ENCODE results near the gene ANKZF1.
A peak's percentile ranks its signal among the peaks of the same experiment; 100 is the strongest.

Gene ANKZF1

DNA sequence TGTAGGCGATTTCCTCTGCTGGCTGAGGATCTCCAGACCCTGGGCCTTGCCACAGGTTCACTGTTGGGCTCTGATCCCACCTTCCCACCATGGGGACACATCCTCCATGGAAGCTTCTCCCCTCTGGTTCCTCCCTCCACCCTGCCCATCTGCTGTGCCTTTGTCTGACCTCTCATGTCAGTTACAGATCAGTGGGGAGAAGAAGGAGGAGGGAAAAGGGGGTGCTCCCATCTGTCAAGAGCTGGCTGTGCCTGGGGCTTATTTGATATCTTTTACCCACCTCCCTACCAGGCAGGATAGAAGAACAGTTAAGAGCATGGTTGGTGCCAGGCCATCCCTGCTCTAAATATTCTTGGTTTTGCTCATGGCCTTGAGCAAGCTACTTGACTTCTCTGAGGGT, 37.3 kb downstream of the ANKZF1 start:
- H3K4me1 Mint-ChIP-seq (ENCODE audit: low read depth in 2 of 2): no peaks in the 10 kb centered on the region
- no peaks in the 10 kb centered on the region for H3K9me3 Mint-ChIP-seq
- no peak overlapping the region for H3K4me3 Mint-ChIP-seq
- ATAC-seq (replicated peaks) (no peak), DNase-seq (no peak)
- no peak overlapping the region for H3K27ac Mint-ChIP-seq
- H3K36me3 Mint-ChIP-seq (ENCODE audit: insufficient read depth): no peaks in the 10 kb centered on the region
- peaks cover 0 to 3% of the 10 kb centered on the region in 2 donors for H3K27me3 Mint-ChIP-seq

DNA sequence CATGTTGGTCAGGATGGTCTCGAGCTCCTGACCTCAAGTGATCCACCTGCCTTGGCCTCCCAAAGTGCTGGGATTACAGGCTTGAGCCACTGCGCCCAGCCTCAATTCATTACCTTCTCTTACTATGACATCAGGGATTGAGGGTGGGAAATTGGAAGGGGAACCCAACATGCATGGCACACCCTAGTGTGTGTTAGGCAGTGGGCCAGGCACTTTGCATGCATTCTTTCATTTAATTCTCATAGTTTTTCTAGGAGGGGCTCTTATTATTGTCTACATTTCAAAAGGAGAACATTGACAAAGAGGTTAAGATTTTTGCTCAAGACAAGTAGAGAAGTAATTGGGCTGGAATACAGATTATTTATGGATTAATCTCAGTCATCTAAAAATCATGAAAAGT, 38.7 kb downstream of the ANKZF1 start:
- H3K27ac Mint-ChIP-seq: no peak overlapping the region
- no peaks in the 10 kb centered on the region for H3K9me3 Mint-ChIP-seq
- H3K27me3 Mint-ChIP-seq: no peaks in the 10 kb centered on the region
- H3K4me1 Mint-ChIP-seq (ENCODE audit: low read depth in 2 of 2): no peaks in the 10 kb centered on the region
- H3K36me3 Mint-ChIP-seq (ENCODE audit: insufficient read depth): no peaks in the 10 kb centered on the region
- H3K4me3 Mint-ChIP-seq: no peak overlapping the region
- DNase-seq: no peak
- no peak for ATAC-seq (replicated peaks)

DNA sequence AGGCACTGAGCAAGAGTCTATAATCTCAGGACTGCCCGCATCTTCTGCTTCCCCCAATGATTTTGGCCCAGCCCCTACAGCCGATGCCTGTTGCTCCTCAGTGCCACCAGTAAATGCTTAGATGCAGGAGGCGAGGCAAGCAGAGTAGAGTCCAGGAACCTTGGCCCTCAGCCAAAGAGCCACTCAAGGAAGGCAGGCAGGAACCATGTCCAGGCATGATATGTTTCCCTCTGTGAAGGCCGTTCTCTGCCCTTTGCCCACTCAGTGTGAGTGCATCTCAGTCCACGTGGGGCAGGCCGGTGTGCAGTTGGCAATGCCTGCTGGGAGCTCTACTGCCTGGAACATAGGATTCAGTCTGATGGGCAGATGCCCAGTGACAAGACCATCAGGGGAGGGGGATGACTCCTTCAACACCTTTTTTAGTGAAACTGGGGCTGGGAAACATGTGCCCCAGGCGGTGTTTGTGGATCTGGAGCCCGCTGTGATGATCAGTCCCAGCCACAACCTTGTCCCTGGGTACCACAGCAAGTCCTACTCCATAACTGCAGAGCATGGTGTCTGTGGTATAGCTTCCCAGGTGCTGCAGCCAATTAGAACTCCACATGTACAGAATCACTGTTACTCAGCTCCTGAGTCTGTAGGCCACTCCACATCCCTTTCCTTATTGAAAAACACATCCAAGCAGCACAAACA, 39.9 kb downstream of the ANKZF1 start:
- Mint-ChIP-seq H3K27me3 (no peaks in the 10 kb centered on the region), H3K36me3 (ENCODE audit: insufficient read depth) (no peaks in the 10 kb centered on the region), H3K4me1 (ENCODE audit: low read depth in 2 of 2) (no peaks in the 10 kb centered on the region), H3K4me3 (no peak overlapping the region), H3K9me3 (no peaks in the 10 kb centered on the region), H3K27ac (peak overlapping the region in 1 of 2 donors; percentile 38)
- ATAC-seq (replicated peaks): no peak
- no peak for DNase-seq

DNA sequence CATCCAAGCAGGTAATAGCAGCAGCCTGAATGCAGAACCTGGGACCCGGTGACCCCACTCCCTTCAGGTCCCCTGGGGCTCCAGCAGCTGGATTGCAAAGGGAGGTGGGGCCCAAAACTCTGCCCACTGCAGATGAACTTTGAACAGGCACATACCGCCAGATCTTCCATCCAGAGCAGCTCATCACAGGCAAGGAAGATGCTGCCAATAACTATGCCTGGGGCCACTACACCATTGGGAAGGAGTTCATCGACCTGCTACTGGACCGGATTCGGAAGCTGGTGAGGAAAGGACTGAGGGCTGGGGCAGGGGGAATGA, 40.4 kb downstream of the ANKZF1 start:
- ATAC-seq (replicated peaks) (no peak), DNase-seq (no peak)
- H3K4me1 Mint-ChIP-seq (ENCODE audit: low read depth in 2 of 2): no peaks in the 10 kb centered on the region
- no peaks in the 10 kb centered on the region for H3K9me3 Mint-ChIP-seq
- no peaks in the 10 kb centered on the region for H3K36me3 Mint-ChIP-seq (ENCODE audit: insufficient read depth)
- no peak overlapping the region for H3K4me3 Mint-ChIP-seq
- no peaks in the 10 kb centered on the region for H3K27me3 Mint-ChIP-seq
- H3K27ac Mint-ChIP-seq: peak overlapping the region in 1 of 2 donors; percentile 38

DNA sequence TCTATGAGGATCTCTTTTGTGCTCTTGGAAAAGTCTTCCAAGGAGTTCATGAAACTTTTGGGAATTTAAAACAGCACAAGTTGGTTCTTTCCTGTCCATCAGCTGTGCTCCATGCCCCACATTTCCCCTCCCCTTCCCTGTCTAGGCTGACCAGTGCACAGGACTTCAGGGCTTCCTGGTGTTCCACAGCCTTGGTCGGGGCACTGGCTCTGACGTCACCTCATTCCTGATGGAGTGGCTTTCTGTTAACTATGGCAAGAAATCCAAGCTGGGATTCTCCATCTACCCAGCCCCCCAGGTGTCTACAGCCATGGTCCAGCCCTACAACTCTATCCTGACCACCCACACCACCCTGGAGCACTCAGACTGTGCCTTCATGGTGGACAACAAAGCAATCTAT, 41.4 kb downstream of the ANKZF1 start:
- ATAC-seq (replicated peaks): no peak
- no peak for DNase-seq
- no peaks in the 10 kb centered on the region for H3K4me1 Mint-ChIP-seq (ENCODE audit: low read depth in 2 of 2)
- H3K27ac Mint-ChIP-seq: no peak overlapping the region
- H3K27me3 Mint-ChIP-seq: no peaks in the 10 kb centered on the region
- no peaks in the 10 kb centered on the region for H3K36me3 Mint-ChIP-seq (ENCODE audit: insufficient read depth)
- H3K9me3 Mint-ChIP-seq: no peaks in the 10 kb centered on the region
- no peak overlapping the region for H3K4me3 Mint-ChIP-seq

DNA sequence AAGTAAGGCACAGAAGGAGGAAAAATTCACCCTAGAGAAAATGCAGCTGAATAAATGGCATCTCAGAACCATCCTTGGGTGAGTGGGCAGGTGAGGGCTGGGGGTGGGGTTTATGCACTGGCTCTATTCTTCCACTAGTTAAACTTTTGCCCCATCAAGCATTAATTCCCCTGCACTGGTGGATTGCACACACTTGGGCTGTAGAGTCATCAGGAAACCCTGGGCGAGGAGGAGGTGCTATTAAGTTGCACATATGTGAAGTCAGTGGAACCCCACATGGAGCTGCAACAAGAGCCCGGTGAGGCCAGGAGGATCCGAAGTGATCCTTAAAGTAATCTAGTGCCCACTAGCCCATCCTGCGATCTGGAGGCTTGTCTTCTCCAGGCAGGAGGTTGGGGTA, 42.8 kb downstream of the ANKZF1 start:
- Mint-ChIP-seq H3K27ac (no peak overlapping the region), H3K27me3 (no peaks in the 10 kb centered on the region), H3K9me3 (no peaks in the 10 kb centered on the region)

DNA sequence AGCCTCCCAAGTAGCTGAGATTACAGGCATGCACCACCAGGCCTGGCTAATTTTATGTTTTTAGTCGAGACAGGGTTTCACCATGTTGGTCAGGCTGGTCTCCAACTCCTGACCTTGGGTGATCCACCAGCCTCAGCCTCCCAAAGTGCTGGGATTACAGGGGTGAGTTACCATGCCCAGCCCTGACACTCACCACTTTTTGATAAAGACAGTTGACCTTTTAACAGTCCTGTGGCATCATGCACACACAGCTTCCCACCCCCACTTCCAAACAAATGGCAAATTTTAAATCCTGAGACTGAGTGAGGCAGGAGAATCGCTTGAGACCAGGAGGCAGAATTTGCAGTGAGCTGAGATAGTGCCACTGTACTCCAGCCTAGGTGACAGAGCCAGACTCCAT, 43.4 kb downstream of the ANKZF1 start:
- no peak overlapping the region for H3K4me3 Mint-ChIP-seq
- ATAC-seq (replicated peaks): no peak
- H3K4me1 Mint-ChIP-seq (ENCODE audit: low read depth in 2 of 2): peaks cover 8% of the 10 kb centered on the region in 2 donors
- H3K27me3 Mint-ChIP-seq: no peaks in the 10 kb centered on the region
- no peak overlapping the region for H3K27ac Mint-ChIP-seq
- H3K9me3 Mint-ChIP-seq: no peaks in the 10 kb centered on the region
- no peak for DNase-seq
- peaks cover 2% of the 10 kb centered on the region for H3K36me3 Mint-ChIP-seq (ENCODE audit: insufficient read depth)

More for the DNA sequence above, 42.8 kb downstream of the ANKZF1 start:
- no peak for DNase-seq
- peaks cover 1 to 2% of the 10 kb centered on the region in 2 donors for H3K4me1 Mint-ChIP-seq (ENCODE audit: low read depth in 2 of 2)
- no peaks in the 10 kb centered on the region for H3K36me3 Mint-ChIP-seq (ENCODE audit: insufficient read depth)
- no peak overlapping the region for H3K4me3 Mint-ChIP-seq
- ATAC-seq (replicated peaks): no peak

DNA sequence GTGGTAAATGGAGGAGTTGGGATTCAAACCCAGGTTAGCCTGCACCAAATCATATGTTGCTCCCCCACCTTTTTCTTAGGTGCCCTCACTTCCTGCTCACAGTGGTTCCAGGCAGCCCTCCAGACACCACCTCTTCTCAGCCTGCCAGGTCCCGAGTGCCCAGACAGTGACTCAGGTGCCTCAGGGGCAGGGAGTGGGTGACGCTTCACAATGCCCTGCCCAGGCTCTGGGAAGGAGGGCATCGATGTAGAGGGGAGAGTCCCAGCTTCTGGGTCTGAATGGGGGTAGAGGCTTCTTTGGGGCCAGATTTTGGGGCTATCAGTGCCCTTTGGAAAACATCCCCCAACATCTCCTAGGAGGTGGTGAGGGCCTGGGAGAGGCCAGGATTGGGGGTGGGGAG, 44.3 kb downstream of the ANKZF1 start:
- Mint-ChIP-seq H3K9me3 (no peaks in the 10 kb centered on the region), H3K27ac (no peak overlapping the region), H3K4me3 (no peak overlapping the region), H3K4me1 (ENCODE audit: low read depth in 2 of 2) (peaks cover 17% of the 10 kb centered on the region in 2 donors), H3K36me3 (ENCODE audit: insufficient read depth) (peaks cover 10% of the 10 kb centered on the region), H3K27me3 (no peaks in the 10 kb centered on the region)
- ATAC-seq (replicated peaks) (no peak), DNase-seq (no peak)

DNA sequence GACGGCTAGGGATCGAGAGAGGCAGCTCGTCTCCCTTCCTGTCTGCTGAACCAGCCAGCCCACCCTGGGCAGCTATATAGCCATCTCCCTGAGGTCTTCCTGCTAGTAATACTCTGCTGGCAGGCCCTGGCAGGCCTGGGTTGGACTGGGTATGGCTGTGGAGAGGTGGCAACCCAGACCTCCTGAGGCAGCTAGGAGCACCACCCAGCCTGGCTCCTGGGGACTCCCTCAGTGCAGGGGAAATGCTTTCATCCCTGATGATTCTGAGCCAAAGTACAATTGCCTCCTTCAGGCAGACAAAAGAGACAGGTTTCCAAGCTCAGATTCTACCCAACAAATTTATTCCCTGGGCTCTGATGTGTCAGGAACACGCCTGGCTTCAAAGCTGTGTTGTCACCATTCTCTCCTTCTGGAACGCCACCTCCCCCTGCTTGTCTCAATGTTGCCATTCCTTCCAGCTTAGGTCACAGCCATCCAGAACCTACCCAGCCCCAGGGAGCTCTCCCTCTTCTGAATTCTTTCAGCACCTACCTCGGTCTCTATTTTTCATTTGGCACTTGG, 44.8 kb downstream of the ANKZF1 start:
- no peaks in the 10 kb centered on the region for H3K27me3 Mint-ChIP-seq
- H3K4me1 Mint-ChIP-seq (ENCODE audit: low read depth in 2 of 2): peaks cover 18 to 19% of the 10 kb centered on the region in 2 donors
- no peak for ATAC-seq (replicated peaks)
- DNase-seq: no peak
- H3K9me3 Mint-ChIP-seq: no peaks in the 10 kb centered on the region
- no peak overlapping the region for H3K27ac Mint-ChIP-seq
- no peak overlapping the region for H3K4me3 Mint-ChIP-seq
- H3K36me3 Mint-ChIP-seq (ENCODE audit: insufficient read depth): peaks cover 15% of the 10 kb centered on the region

DNA sequence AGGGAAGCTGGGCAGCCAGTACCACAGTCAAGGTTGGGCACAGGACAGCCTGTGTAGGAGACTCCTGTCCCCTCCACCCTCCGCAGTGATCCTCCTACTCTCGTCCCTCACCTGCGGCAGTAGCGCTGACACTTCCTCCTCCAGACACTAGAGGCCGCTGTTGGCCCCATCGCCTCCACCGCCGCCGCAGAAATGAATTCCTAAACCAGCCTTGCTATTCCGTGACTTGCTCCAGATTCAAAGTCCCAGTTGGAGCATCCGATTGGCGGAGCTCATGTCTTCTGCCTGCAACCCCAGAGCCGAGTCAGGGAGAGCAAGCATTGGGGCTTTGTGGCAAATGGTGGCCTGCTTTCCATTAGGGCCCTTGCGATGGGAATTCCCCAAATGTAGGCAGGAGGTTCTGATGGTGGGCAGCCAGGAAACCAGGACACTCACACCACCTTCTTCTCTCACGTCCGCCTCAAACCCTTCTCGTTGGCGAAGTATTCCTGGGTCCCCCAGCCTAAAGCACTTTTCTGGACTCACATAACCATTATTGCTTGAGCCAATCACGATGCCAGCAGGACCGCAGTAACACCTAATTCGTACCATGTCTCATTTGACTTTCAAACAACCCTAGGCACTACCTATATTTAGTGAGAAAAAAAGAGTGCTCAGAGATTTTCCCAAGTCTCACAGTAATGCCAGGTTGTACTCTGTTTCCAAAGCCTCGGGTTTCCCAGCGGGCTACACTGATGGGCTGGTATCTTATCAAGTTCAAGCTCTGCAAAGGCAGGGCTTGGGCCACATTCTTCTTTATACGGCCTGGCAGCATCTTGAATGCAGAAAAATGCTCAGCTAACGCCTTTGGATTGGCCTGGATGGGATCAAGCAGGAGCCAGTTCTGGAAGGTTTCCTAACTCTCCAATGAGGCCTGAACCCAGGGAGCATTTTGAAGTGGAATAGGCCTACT, 48.4 kb downstream of the ANKZF1 start:
- DNase-seq (peak; percentile 68 to 77 (median 70)), ATAC-seq (replicated peaks) (no peak)
- peak overlapping the region; percentile 83 to 84 for H3K4me3 Mint-ChIP-seq
- no peaks in the 10 kb centered on the region for H3K9me3 Mint-ChIP-seq
- H3K27ac Mint-ChIP-seq: peak overlapping the region; percentile 98 to 99
- peaks cover 48% of the 10 kb centered on the region for H3K36me3 Mint-ChIP-seq (ENCODE audit: insufficient read depth)
- no peaks in the 10 kb centered on the region for H3K27me3 Mint-ChIP-seq
- peaks cover 28 to 34% of the 10 kb centered on the region in 2 donors for H3K4me1 Mint-ChIP-seq (ENCODE audit: low read depth in 2 of 2)

DNA sequence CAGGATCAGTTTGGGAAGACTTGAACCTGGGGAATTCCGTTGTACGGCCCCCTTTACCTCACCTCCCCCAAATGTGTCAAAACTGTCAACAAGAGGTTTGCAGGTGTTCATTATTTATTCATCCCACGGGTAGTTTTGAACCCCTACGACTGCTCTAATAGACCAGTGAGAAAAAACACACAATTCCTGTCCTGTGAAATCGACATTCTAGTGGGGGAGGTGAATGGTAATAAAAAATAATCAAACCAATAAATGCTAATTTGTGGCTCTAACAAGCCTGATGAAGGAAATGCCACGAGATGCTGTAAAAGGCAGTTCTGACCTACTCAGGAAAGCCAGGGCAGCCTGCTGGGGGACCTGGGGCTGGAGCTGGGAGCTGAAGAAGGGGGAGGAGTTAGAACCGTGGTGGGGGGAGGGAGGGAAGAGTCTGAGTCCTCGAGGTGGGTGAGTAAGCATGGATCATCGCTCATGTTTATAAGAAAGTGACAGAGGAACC, 49.1 kb downstream of the ANKZF1 start:
- ATAC-seq (replicated peaks) (no peak), DNase-seq (no peak)
- peak overlapping the region; percentile 98 to 99 for H3K27ac Mint-ChIP-seq
- peaks cover 28 to 37% of the 10 kb centered on the region in 2 donors for H3K4me1 Mint-ChIP-seq (ENCODE audit: low read depth in 2 of 2)
- H3K36me3 Mint-ChIP-seq (ENCODE audit: insufficient read depth): peaks cover 56% of the 10 kb centered on the region
- no peaks in the 10 kb centered on the region for H3K9me3 Mint-ChIP-seq
- H3K4me3 Mint-ChIP-seq: peak overlapping the region; percentile 83 to 84
- H3K27me3 Mint-ChIP-seq: no peaks in the 10 kb centered on the region

DNA sequence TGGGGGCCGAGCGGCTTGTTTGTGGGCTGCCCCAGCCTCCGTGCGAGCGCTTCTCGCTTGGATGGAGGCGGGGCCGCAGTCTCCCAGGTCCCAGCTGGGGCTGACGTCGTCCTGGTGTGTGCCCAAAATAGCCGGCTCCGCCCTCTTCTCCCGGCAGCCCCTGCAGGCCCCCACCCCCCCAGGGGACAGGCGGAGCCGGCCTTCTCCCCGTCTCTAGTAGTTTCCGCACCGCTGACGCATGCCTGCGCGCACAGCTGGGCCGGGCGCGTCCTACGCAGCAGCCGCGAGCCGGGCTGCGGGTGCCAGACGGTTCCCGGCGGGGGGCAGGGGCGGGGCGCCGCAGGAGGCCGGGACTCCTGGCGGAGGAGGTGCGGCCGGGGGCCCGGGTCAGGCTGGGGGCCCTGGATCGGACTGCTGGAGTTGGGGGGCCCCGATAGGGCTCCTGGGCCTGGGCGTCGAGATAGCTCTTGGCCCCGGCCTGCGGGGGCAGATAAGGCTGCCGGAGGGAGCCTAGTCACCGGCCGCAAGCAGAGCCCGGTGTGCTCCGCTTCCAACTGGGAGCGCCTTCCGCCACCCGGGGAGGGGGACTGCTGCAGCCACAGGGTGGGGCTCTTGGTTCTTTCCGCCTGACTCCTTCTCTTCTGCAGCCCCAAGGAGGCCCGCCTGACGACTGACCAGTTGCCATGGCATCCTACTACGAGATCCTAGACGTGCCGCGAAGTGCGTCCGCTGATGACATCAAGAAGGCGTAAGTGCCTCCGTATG, 49.7 kb downstream of the ANKZF1 start, which contains the start of gene DNAJB2:
Gene DNAJB2, plus strand, starts transcription at position 216 of the 765 bp plus-strand sequence. Its CDS starts 468 bp downstream, at position 684.
- Mint-ChIP-seq H3K27ac (peak within 1 kb of the TSS; percentile 98 to 99), H3K4me1 (ENCODE audit: low read depth in 2 of 2) (peaks cover 28 to 37% of the 10 kb centered on the region in 2 donors), H3K4me3 (peak within 1 kb of the TSS; percentile 83 to 84), H3K36me3 (ENCODE audit: insufficient read depth) (peaks cover 62% of the 10 kb centered on the region), H3K27me3 (no peaks in the 10 kb centered on the region), H3K9me3 (no peaks in the 10 kb centered on the region)
- ATAC-seq (replicated peaks): peak; percentile 77
- DNase-seq: peak; percentile 98 to 99 (median 99)
